OCI-LY1 (cell line): Measurements from ENCODE around the gene SLCO3A1.

Experiments used
- H2AFZ ChIP-seq: fragments of 200-600 bp; sonication (generic), shearing (Covaris generic); 2 replicates; pipeline ENCODE4 v1.6.0; 2014; ENCODE audit warnings: antibody characterized with exemption, mild to moderate bottlenecking, low read length
- H3F3A ChIP-seq: fragments of 200-600 bp; sonication (generic), shearing (Covaris generic); 2 replicates; pipeline ENCODE4 v1.6.0; 2014; ENCODE audit warnings: mild to moderate bottlenecking, antibody characterized with exemption, low read length, moderate library complexity; ENCODE audit not compliant: insufficient read depth
- H3K27ac ChIP-seq: fragments of 200-600 bp; sonication (generic); 2 replicates; pipeline ENCODE4 v1.5.1; 2014; ENCODE audit warnings: low read length, mixed run types, mild to moderate bottlenecking, low read depth; ENCODE audit not compliant: poor library complexity, severe bottlenecking
- H3K27me3 ChIP-seq: fragments of 200-600 bp; sonication (generic); 2 replicates; pipeline ENCODE4 v1.6.0; 2014; ENCODE audit warnings: antibody characterized with exemption, mild to moderate bottlenecking, low read length, moderate library complexity; ENCODE audit not compliant: insufficient read depth
- H3K36me3 ChIP-seq: fragments of 200-600 bp; sonication (generic); 2 replicates; pipeline ENCODE4 v1.6.1; 2014; ENCODE audit warnings: mild to moderate bottlenecking, antibody characterized with exemption, low read length, moderate library complexity, mixed read lengths; ENCODE audit not compliant: insufficient read depth
- H3K4me1 ChIP-seq: fragments of 200-600 bp; sonication (generic); 2 replicates; pipeline ENCODE4 v1.5.1; 2014; ENCODE audit warnings: mild to moderate bottlenecking, low read length, moderate library complexity; ENCODE audit not compliant: insufficient read depth, severe bottlenecking
- H3K4me2 ChIP-seq: fragments of 200-600 bp; sonication (generic), shearing (Covaris generic); 2 replicates; pipeline ENCODE4 v1.6.1; 2014; ENCODE audit warnings: low read length
- H3K4me3 ChIP-seq: fragments of 200-600 bp; sonication (generic); 2 replicates; pipeline ENCODE4 v1.5.1; 2014; ENCODE audit warnings: low read length, low read depth, mild to moderate bottlenecking, mixed read lengths; ENCODE audit not compliant: poor library complexity, severe bottlenecking
- H3K79me2 ChIP-seq: fragments of 200-600 bp; shearing (Covaris generic); 2 replicates; pipeline ENCODE4 v1.6.1; 2016; ENCODE audit warnings: mixed run types, low read length, mixed read lengths; ENCODE audit not compliant: insufficient read depth
- H3K9ac ChIP-seq: fragments of 200-600 bp; sonication (generic), shearing (Covaris generic); 2 replicates; pipeline ENCODE4 v1.6.1; 2014; ENCODE audit warnings: mild to moderate bottlenecking, low read length, mixed read lengths
- H3K9me2 ChIP-seq: fragments of 200-600 bp; sonication (generic), shearing (Covaris generic); 2 replicates; pipeline ENCODE4 v1.6.1; 2014; ENCODE audit warnings: low read depth, mild to moderate bottlenecking, low read length, mixed read lengths
- H3K9me3 ChIP-seq: fragments of 200-600 bp; shearing (Covaris generic); 2 replicates; pipeline ENCODE4 v1.6.1; 2014; ENCODE audit warnings: low read length, mixed read lengths
- H4K20me1 ChIP-seq: fragments of 200-600 bp; sonication (generic), shearing (Covaris generic); 2 replicates; pipeline ENCODE4 v1.6.0; 2016; ENCODE audit warnings: mild to moderate bottlenecking, low read length; ENCODE audit not compliant: insufficient read depth
- EZH2 ChIP-seq: fragments of 200-600 bp; sonication (generic), shearing (Covaris generic); IDR thresholded peaks from 2 replicates; pipeline ENCODE4 v1.8.0; 2017; ENCODE audit warnings: borderline replicate concordance, mixed run types, mild to moderate bottlenecking, antibody characterized with exemption, low read length, moderate library complexity, mixed read lengths
- TF ChIP-seq, protein P1 (sequence below): fragments of 200-600 bp; sonication (generic), shearing (Covaris generic); IDR thresholded peaks from 2 replicates; pipeline ENCODE4 v1.5.1; 2017; ENCODE audit warnings: mild to moderate bottlenecking, antibody characterized with exemption, low read length, moderate library complexity, mixed read lengths

SLCO3A1 gene

DNA sequence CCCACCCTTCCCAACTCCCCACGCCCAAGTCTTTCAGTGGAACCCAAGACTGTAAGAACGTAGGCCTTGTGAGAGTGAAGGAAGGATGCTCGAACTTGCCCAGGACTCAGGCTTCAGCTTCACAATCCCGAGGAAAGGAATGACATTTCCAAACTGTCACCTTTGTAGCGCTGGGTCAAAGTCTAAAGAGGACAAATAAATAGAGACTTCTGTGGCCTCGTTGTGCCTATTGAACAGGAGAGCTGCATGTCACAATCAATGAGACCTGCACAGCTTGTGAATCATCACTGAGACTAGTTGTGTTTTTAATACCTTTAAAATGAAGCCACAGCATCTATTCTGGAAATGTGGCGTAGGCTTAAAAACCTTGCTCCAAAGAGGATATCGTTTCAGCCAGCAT lies 317.4 kb downstream of the SLCO3A1 start:
- H3K4me3 ChIP-seq: no peak overlapping the region
- no peak overlapping the region for H3K4me2 ChIP-seq
- H3F3A ChIP-seq: no peaks in the 10 kb centered on the region
- no peaks in the 10 kb centered on the region for H3K79me2 ChIP-seq
- H3K36me3 ChIP-seq: no peaks in the 10 kb centered on the region
- no peak overlapping the region for H3K9ac ChIP-seq
- TF ChIP-seq, protein P1, sequence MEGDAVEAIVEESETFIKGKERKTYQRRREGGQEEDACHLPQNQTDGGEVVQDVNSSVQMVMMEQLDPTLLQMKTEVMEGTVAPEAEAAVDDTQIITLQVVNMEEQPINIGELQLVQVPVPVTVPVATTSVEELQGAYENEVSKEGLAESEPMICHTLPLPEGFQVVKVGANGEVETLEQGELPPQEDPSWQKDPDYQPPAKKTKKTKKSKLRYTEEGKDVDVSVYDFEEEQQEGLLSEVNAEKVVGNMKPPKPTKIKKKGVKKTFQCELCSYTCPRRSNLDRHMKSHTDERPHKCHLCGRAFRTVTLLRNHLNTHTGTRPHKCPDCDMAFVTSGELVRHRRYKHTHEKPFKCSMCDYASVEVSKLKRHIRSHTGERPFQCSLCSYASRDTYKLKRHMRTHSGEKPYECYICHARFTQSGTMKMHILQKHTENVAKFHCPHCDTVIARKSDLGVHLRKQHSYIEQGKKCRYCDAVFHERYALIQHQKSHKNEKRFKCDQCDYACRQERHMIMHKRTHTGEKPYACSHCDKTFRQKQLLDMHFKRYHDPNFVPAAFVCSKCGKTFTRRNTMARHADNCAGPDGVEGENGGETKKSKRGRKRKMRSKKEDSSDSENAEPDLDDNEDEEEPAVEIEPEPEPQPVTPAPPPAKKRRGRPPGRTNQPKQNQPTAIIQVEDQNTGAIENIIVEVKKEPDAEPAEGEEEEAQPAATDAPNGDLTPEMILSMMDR: no peak
- no peak for TF ChIP-seq EZH2
- H2AFZ ChIP-seq: no peak overlapping the region
- H4K20me1 ChIP-seq: no peaks in the 10 kb centered on the region
- H3K9me3 ChIP-seq: no peaks in the 10 kb centered on the region
- H3K4me1 ChIP-seq: no peaks in the 10 kb centered on the region
- H3K27me3 ChIP-seq: no peaks in the 10 kb centered on the region
- no peaks in the 10 kb centered on the region for H3K9me2 ChIP-seq
- H3K27ac ChIP-seq: no peak overlapping the region

DNA sequence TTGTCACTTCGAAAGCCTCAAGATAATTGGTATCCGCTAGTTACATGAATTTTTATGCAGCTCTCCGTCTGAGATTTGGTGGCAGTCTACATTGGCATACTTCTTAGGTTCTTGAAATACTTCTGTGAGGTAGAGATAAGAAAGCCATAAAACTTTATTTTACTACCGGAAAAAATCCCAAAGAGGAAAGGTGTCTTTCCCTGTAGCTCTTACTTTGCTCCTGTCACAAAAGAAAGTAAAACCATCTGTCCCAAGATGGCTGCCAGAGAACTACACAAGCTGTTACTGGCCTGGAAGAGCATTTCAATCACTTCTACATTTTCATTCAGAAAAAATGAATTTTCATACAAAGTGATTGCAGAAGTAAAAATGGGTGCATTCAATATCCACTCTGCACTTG lies 325.4 kb downstream of the SLCO3A1 start:
- no peak for TF ChIP-seq EZH2
- TF ChIP-seq, protein P1: no peak
- Histone ChIP-seq H3K9me3 (no peaks in the 10 kb centered on the region), H3K9me2 (no peaks in the 10 kb centered on the region), H2AFZ (no peak overlapping the region), H3K4me2 (no peak overlapping the region), H3K36me3 (no peaks in the 10 kb centered on the region), H4K20me1 (no peaks in the 10 kb centered on the region), H3K27ac (no peak overlapping the region), H3K4me1 (no peaks in the 10 kb centered on the region), H3K79me2 (no peaks in the 10 kb centered on the region), H3K27me3 (0 out of 2 replicates have a peak, but pooled peaks cover 3% of the 10 kb centered on the region), H3K4me3 (no peak overlapping the region), H3F3A (no peaks in the 10 kb centered on the region), H3K9ac (no peak overlapping the region)

DNA sequence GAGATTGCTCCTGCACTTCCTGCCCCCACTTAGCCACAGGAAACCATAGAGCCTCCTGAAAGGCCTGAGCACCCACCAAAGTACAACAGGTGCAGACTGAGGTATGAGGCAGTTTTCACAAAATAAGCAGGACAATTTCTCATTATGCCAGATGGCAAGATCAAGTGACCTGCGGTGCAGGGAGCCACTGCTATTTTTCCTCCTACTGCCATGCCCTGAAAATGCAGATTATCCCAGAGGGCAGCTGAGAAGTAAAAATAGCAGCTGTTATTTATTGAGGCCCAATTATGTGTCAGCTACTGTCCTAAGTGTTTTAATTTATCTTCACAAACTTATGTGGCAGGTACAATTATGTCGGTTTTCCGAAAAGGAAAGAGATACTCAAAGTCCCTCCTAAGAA lies 330.6 kb downstream of the SLCO3A1 start:
- Histone ChIP-seq H3K4me2 (no peak overlapping the region), H3K9me2 (no peaks in the 10 kb centered on the region), H3K27me3 (0 out of 2 replicates have a peak, but pooled peaks cover 3% of the 10 kb centered on the region), H3K4me3 (no peak overlapping the region), H3K79me2 (no peaks in the 10 kb centered on the region), H3K9ac (no peak overlapping the region), H3K36me3 (no peaks in the 10 kb centered on the region), H2AFZ (no peak overlapping the region), H3K4me1 (no peaks in the 10 kb centered on the region), H3K27ac (no peak overlapping the region), H3K9me3 (no peaks in the 10 kb centered on the region), H4K20me1 (no peaks in the 10 kb centered on the region), H3F3A (no peaks in the 10 kb centered on the region)
- no peak for TF ChIP-seq EZH2
- TF ChIP-seq, protein P1: no peak
